ENCODE measurements around the gene CLOCK.

Gene CLOCK

GRCh38 chr4:55507612-55508011 lies 39.1 kb downstream of the CLOCK start:
- TF ChIP-seq REST (IDR thresholded peaks at IDR 0.05; ENCODE audit: low read depth) (no peak), TCF12 (IDR thresholded peaks at IDR 0.05; ENCODE audit: low read depth) (no peak), CEBPB (IDR thresholded peaks at IDR 0.05) (no peak), CREB1 (IDR thresholded peaks at IDR 0.05; ENCODE audit: low read depth) (no peak), FOXM1 (IDR thresholded peaks at IDR 0.05; ENCODE audit: borderline replicate concordance, low read depth) (no peak), TAF1 (IDR thresholded peaks at IDR 0.05; ENCODE audit: low read depth) (no peak), ZBTB7A (IDR thresholded peaks at IDR 0.05; ENCODE audit: low read depth) (no peak), TEAD4 (IDR thresholded peaks at IDR 0.05) (no peak), USF1 (IDR thresholded peaks at IDR 0.05) (no peak), NFIC (IDR thresholded peaks at IDR 0.05) (no peak)

GRCh38 chr4:55503169-55503568 lies 43.5 kb downstream of the CLOCK start:
- no peak for TF ChIP-seq EGR1 (IDR thresholded peaks at IDR 0.05)
- no peak for TF ChIP-seq RAD21 (IDR thresholded peaks at IDR 0.05; ENCODE audit: low read depth)
- no peak for TF ChIP-seq NFIC (IDR thresholded peaks at IDR 0.05)
- TF ChIP-seq CEBPB (IDR thresholded peaks at IDR 0.05) = no peak
- TF ChIP-seq FOXM1 (IDR thresholded peaks at IDR 0.05; ENCODE audit: borderline replicate concordance, low read depth) = no peak
- no peak for TF ChIP-seq TEAD4 (IDR thresholded peaks at IDR 0.05)

- TF ChIP-seq ZBTB7A (IDR thresholded peaks at IDR 0.05; ENCODE audit: low read depth) (no peak), USF1 (IDR thresholded peaks at IDR 0.05) (no peak)
Measured at GRCh38 chr4:55500072-55500471, 46.6 kb downstream of the CLOCK start.

GRCh38 chr4:55499495-55499894 lies 47.2 kb downstream of the CLOCK start:
- TF ChIP-seq REST (IDR thresholded peaks at IDR 0.05; ENCODE audit: low read depth) = no peak
- TF ChIP-seq NFIC (IDR thresholded peaks at IDR 0.05) = no peak
- TF ChIP-seq MAX (IDR thresholded peaks at IDR 0.05) = no peak
- TF ChIP-seq FOXM1 (IDR thresholded peaks at IDR 0.05; ENCODE audit: borderline replicate concordance, low read depth) = no peak
- no peak for TF ChIP-seq TCF12 (IDR thresholded peaks at IDR 0.05; ENCODE audit: low read depth)
- no peak for TF ChIP-seq EGR1 (IDR thresholded peaks at IDR 0.05)
- no peak for TF ChIP-seq CEBPB (IDR thresholded peaks at IDR 0.05)
- TF ChIP-seq RAD21 (IDR thresholded peaks at IDR 0.05; ENCODE audit: low read depth) = no peak
- TF ChIP-seq YY1 (IDR thresholded peaks at IDR 0.05; ENCODE audit: low read depth) = no peak
- TF ChIP-seq EP300 (IDR thresholded peaks at IDR 0.05; ENCODE audit: borderline replicate concordance) = no peak
- TF ChIP-seq TEAD4 (IDR thresholded peaks at IDR 0.05) = no peak
- no peak for TF ChIP-seq CREB1 (IDR thresholded peaks at IDR 0.05; ENCODE audit: low read depth)
- no peak for TF ChIP-seq ZBTB7A (IDR thresholded peaks at IDR 0.05; ENCODE audit: low read depth)
- TF ChIP-seq TAF1 (IDR thresholded peaks at IDR 0.05; ENCODE audit: low read depth) = no peak
- no peak for TF ChIP-seq USF1 (IDR thresholded peaks at IDR 0.05)

- no peak for TF ChIP-seq MAX (IDR thresholded peaks at IDR 0.05)
- no peak for TF ChIP-seq NFIC (IDR thresholded peaks at IDR 0.05)
- no peak for TF ChIP-seq FOXM1 (IDR thresholded peaks at IDR 0.05; ENCODE audit: borderline replicate concordance, low read depth)
Measured at GRCh38 chr4:55498051-55498450, 48.7 kb downstream of the CLOCK start.

- TF ChIP-seq EP300 (IDR thresholded peaks at IDR 0.05; ENCODE audit: borderline replicate concordance) (no peak), MAX (IDR thresholded peaks at IDR 0.05) (no peak), USF1 (IDR thresholded peaks at IDR 0.05) (no peak), TAF1 (IDR thresholded peaks at IDR 0.05; ENCODE audit: low read depth) (no peak), TCF12 (IDR thresholded peaks at IDR 0.05; ENCODE audit: low read depth) (no peak), EGR1 (IDR thresholded peaks at IDR 0.05) (no peak), NFIC (IDR thresholded peaks at IDR 0.05) (no peak), RAD21 (IDR thresholded peaks at IDR 0.05; ENCODE audit: low read depth) (no peak), CEBPB (IDR thresholded peaks at IDR 0.05) (no peak), TEAD4 (IDR thresholded peaks at IDR 0.05) (no peak), FOXM1 (IDR thresholded peaks at IDR 0.05; ENCODE audit: borderline replicate concordance, low read depth) (no peak), YY1 (IDR thresholded peaks at IDR 0.05; ENCODE audit: low read depth) (no peak), ZBTB7A (IDR thresholded peaks at IDR 0.05; ENCODE audit: low read depth) (no peak), REST (IDR thresholded peaks at IDR 0.05; ENCODE audit: low read depth) (no peak), CREB1 (IDR thresholded peaks at IDR 0.05; ENCODE audit: low read depth) (no peak)
Measured at GRCh38 chr4:55491486-55491885, 55.2 kb downstream of the CLOCK start.

Measured in Ishikawa (cell line).